IMR-90 (cell line): ENCODE results near the gene NANOG. TPM values are rescaled to one million over a fixed set of nuclear protein-coding genes. Genes with fewer than 3 reads are reported as not detected.

Experiments used
- ATAC-seq: fragments of 200-7000 bp; cut with Tn5 transposase; 2 replicates; pipeline ENCODE4 v1.9.1; 2020; ENCODE audit warnings: low read depth, mild to moderate bottlenecking, moderate library complexity
- BruUV-seq: library from RNA; stranded (reverse); fragments of 400-500 nt; replicated peaks from 2 replicates; lab custom pipeline; 2021; lab: Mats Ljungman, UMichigan
- CTCF ChIA-PET: fragments of 300-600 bp; formaldehyde crosslinking; extraction: SDS; loops from one replicate; lab custom pipeline; 2021; ENCODE audit warnings: antibody characterized with exemption; lab: Yijun Ruan, JAX
- POLR2A ChIA-PET: fragments of 300-600 bp; sonication (Branson Sonifier 250); formaldehyde crosslinking; loops from one replicate; lab custom pipeline; 2022; ENCODE audit warnings: antibody characterized with exemption; ENCODE audit not compliant: unreplicated experiment; lab: Charles Lee
- DNase-seq: peaks from one replicate; pipeline ENCODE4 v3.0.0; 2013
- H2AFZ ChIP-seq: replicated peaks from 2 replicates; pipeline ENCODE3; 2013; ENCODE audit warnings: low read length, mild to moderate bottlenecking; ENCODE audit not compliant: poor library complexity
- H2AK5ac ChIP-seq: 2 replicates; pipeline ENCODE4 v1.6.1; 2013; ENCODE audit warnings: low read depth, low read length, inconsistent platforms
- H2AK9ac ChIP-seq: replicated peaks from 2 replicates; pipeline ENCODE3; 2013; ENCODE audit warnings: mild to moderate bottlenecking, low read depth, low read length, moderate library complexity; ENCODE audit not compliant: poor library complexity
- H2BK120ac ChIP-seq: 2 replicates; pipeline ENCODE4 v1.6.1; 2013; ENCODE audit warnings: low read depth, low read length, inconsistent platforms
- H2BK15ac ChIP-seq: 3 replicates; pipeline ENCODE4 v1.6.1; 2013; ENCODE audit warnings: low read depth, low read length, inconsistent platforms
- H2BK20ac ChIP-seq: 2 replicates; pipeline ENCODE4 v1.6.1; 2013; ENCODE audit warnings: low read depth, mild to moderate bottlenecking, inconsistent platforms, low read length, moderate library complexity
- H2BK5ac ChIP-seq: 2 replicates; pipeline ENCODE4 v1.6.1; 2013; ENCODE audit warnings: mild to moderate bottlenecking, low read depth, low read length, inconsistent platforms; ENCODE audit not compliant: poor library complexity, severe bottlenecking
- H3K14ac ChIP-seq: replicated peaks from 2 replicates; pipeline ENCODE4 v1.6.1; 2013; ENCODE audit warnings: low read depth, low read length, inconsistent platforms
- H3K18ac ChIP-seq: 2 replicates; pipeline ENCODE4 v1.6.1; 2013; ENCODE audit warnings: low read depth, low read length, control low read depth
- H3K23ac ChIP-seq: 2 replicates; pipeline ENCODE4 v1.6.1; 2013; ENCODE audit warnings: low read depth, low read length, inconsistent platforms
- H3K27ac ChIP-seq: 2 replicates; pipeline ENCODE4 v1.5.1; 2013; ENCODE audit warnings: mild to moderate bottlenecking, control low read depth, low read length; ENCODE audit not compliant: insufficient read depth
- H3K27me3 ChIP-seq: 2 replicates; pipeline ENCODE4 v1.6.1; 2013; ENCODE audit warnings: low read length; ENCODE audit not compliant: control insufficient read depth, insufficient read depth
- H3K36me3 ChIP-seq: 2 replicates; pipeline ENCODE4 v1.6.1; 2013; ENCODE audit warnings: low read length, mixed read lengths; ENCODE audit not compliant: control insufficient read depth, insufficient read depth
- H3K4ac ChIP-seq: 2 replicates; pipeline ENCODE4 v1.6.1; 2013; ENCODE audit warnings: low read depth, low read length, inconsistent platforms
- H3K4me1 ChIP-seq: 2 replicates; pipeline ENCODE4 v1.6.1; 2013; ENCODE audit warnings: low read length, mixed read lengths; ENCODE audit not compliant: control insufficient read depth, insufficient read depth
- H3K4me2 ChIP-seq: 2 replicates; pipeline ENCODE4 v1.6.1; 2013; ENCODE audit warnings: low read depth, mild to moderate bottlenecking, control low read depth, low read length, moderate library complexity
- H3K4me3 ChIP-seq: 2 replicates; pipeline ENCODE4 v1.5.1; 2013; ENCODE audit warnings: low read depth, mild to moderate bottlenecking, control low read depth, low read length, moderate library complexity; ENCODE audit not compliant: insufficient read depth
- H3K56ac ChIP-seq: 2 replicates; pipeline ENCODE4 v1.6.1; 2013; ENCODE audit warnings: low read length, inconsistent platforms; ENCODE audit not compliant: insufficient read depth; ENCODE audit errors: extremely low read depth
- H3K79me1 ChIP-seq, 2 experiments: 2 replicates each; pipeline ENCODE4 v1.6.1; 2013; ENCODE audit warnings: low read length in 2 of 2, inconsistent platforms in 1 of 2, low read depth in 1 of 2
- H3K9ac ChIP-seq: 2 replicates; pipeline ENCODE4 v1.6.1; 2013; ENCODE audit warnings: low read depth, low read length, control low read depth
- H3K9me1 ChIP-seq: 2 replicates; pipeline ENCODE4 v1.6.1; 2013; ENCODE audit warnings: low read length, inconsistent platforms; ENCODE audit not compliant: insufficient read depth
- H3K9me3 ChIP-seq: 2 replicates; pipeline ENCODE4 v1.6.1; 2013; ENCODE audit warnings: low read length; ENCODE audit not compliant: control insufficient read depth, insufficient read depth
- H4K20me1 ChIP-seq: 2 replicates; pipeline ENCODE4 v1.6.1; 2013; ENCODE audit warnings: low read length, inconsistent platforms; ENCODE audit not compliant: insufficient read depth
- H4K5ac ChIP-seq: 2 replicates; pipeline ENCODE4 v1.6.1; 2013; ENCODE audit warnings: mild to moderate bottlenecking, low read depth, low read length, control low read depth
- H4K8ac ChIP-seq, 2 experiments: 2 replicates each; pipeline ENCODE4 v1.6.1; 2013; ENCODE audit warnings: low read depth in 2 of 2, low read length in 2 of 2, control low read depth in 1 of 2, inconsistent platforms in 1 of 2
- H4K91ac ChIP-seq: 2 replicates; pipeline ENCODE4 v1.6.1; 2013; ENCODE audit warnings: low read depth, low read length, inconsistent platforms; ENCODE audit not compliant: insufficient read depth
- BHLHE40 ChIP-seq: fragments of 150-350 bp; IDR thresholded peaks from 2 replicates; pipeline ENCODE4 v1.6.1; 2016; ENCODE audit warnings: mild to moderate bottlenecking, low read depth, low read length
- CEBPB ChIP-seq: IDR thresholded peaks from 2 replicates; pipeline ENCODE4 v1.6.1; 2012; ENCODE audit warnings: low read depth, low read length, improper control_type of control experiment
- CHD1 ChIP-seq: IDR thresholded peaks from 2 replicates; pipeline ENCODE4 v1.6.1; 2012; ENCODE audit warnings: low read depth, low read length, improper control_type of control experiment
- CTCF ChIP-seq: conservative IDR thresholded peaks from 2 replicates; pipeline ENCODE4 v1.5.1; 2012; ENCODE audit warnings: mild to moderate bottlenecking, low read depth, low read length, improper control_type of control experiment
- FOS ChIP-seq: fragments of 150-350 bp; IDR thresholded peaks from 2 replicates; pipeline ENCODE4 v1.6.1; 2016; ENCODE audit warnings: low read depth, low read length
- MAFK ChIP-seq: IDR thresholded peaks from 2 replicates; pipeline ENCODE4 v1.6.1; 2012; ENCODE audit warnings: low read depth, low read length, improper control_type of control experiment
- MAZ ChIP-seq: IDR thresholded peaks from 2 replicates; pipeline ENCODE4 v1.6.1; 2012; ENCODE audit warnings: low read depth, mild to moderate bottlenecking, low read length, improper control_type of control experiment, moderate library complexity, borderline replicate concordance
- MXI1 ChIP-seq: IDR thresholded peaks from 2 replicates; pipeline ENCODE4 v1.6.1; 2012; ENCODE audit warnings: low read depth, mild to moderate bottlenecking, low read length, moderate library complexity, borderline replicate concordance
- NFE2L2 ChIP-seq: fragments of 150-350 bp; IDR thresholded peaks from 2 replicates; pipeline ENCODE4 v1.6.1; 2016; ENCODE audit warnings: low read depth, mild to moderate bottlenecking, low read length
- POLR2A ChIP-seq: IDR thresholded peaks from 2 replicates; pipeline ENCODE4 v1.6.1; 2012; ENCODE audit warnings: mild to moderate bottlenecking, low read depth, low read length
- RAD21 ChIP-seq: IDR thresholded peaks from 2 replicates; pipeline ENCODE4 v1.6.1; 2012; ENCODE audit warnings: low read length, improper control_type of control experiment
- RCOR1 ChIP-seq: IDR thresholded peaks from 2 replicates; pipeline ENCODE4 v1.6.1; 2012; ENCODE audit warnings: mild to moderate bottlenecking, low read length, improper control_type of control experiment; ENCODE audit not compliant: insufficient replicate concordance
- RFX5 ChIP-seq: IDR thresholded peaks from 2 replicates; pipeline ENCODE4 v1.8.0; 2012; ENCODE audit warnings: low read depth, mild to moderate bottlenecking, low read length, moderate library complexity
- SMC3 ChIP-seq: fragments of 150-350 bp; IDR thresholded peaks from 2 replicates; pipeline ENCODE4 v1.6.1; 2016; ENCODE audit warnings: low read depth, mild to moderate bottlenecking, antibody characterized with exemption, low read length, moderate library complexity
- USF2 ChIP-seq: fragments of 150-350 bp; IDR thresholded peaks from 2 replicates; pipeline ENCODE4 v1.6.1; 2017; ENCODE audit warnings: mild to moderate bottlenecking, antibody characterized with exemption, low read length, low read depth
- WGBS, 2 experiments: methylation state at CpG; one replicate each; pipeline versions ENCODE4 v1.1.5 to v1.1.7; 2013; ENCODE audit warnings: missing lambda C conversion rate in 2 of 2; ENCODE audit not compliant: insufficient read length in 1 of 2; ENCODE audit errors: extremely low coverage in 2 of 2; 5-methylcytosine and 5-hydroxymethylcytosine counted together
- dilution Hi-C: fragments of 300-500 bp; cut with HindIII; formaldehyde crosslinking; loops from one replicate; pipeline ENCODE4 v1.14.3; 2018; ENCODE audit warnings: low sequenced_read_pairs; ENCODE audit not compliant: unreplicated experiment
- in situ Hi-C: fragments of 300-500 bp; cut with MboI; formaldehyde crosslinking; loops from 3 replicates; pipeline ENCODE4 v1.14.3; 2019; ENCODE audit warnings: low sequenced_read_pairs, inconsistent platforms, mixed read lengths
- intact Hi-C: fragments of 100-400 bp; cut with micrococcal nuclease; formaldehyde crosslinking; loops from 2 replicates; pipeline ENCODE4 v1.10.0; 2022
- polyA plus RNA-seq, 3 experiments: library from polyadenylated mRNA; depleted of rRNA; stranded (reverse); fragments of >200 nt; gene quantifications; 2 replicates each; pipeline ENCODE4 v1.2.3, GENCODE V29; 2012; ENCODE audit warnings: low replicate concordance in 1 of 3
- total RNA-seq: library from RNA; depleted of rRNA; stranded (reverse); fragments of >200 nt; gene quantifications from 2 replicates; pipeline ENCODE4 v1.2.3, GENCODE V29; 2012
- TF ChIP-seq, protein P1 (sequence below): fragments of 150-350 bp; IDR thresholded peaks from 2 replicates; pipeline ENCODE4 v1.6.1; 2016; ENCODE audit warnings: low read depth, mild to moderate bottlenecking, low read length, moderate library complexity, borderline replicate concordance

The NANOG gene
- total and polyA plus RNA-seq, 2 of the 4 experiments (the other 2 are of a cell fraction): not detected

GRCh38 chr12:7788294-7788660 is 925 bp upstream of the NANOG start:
- Histone ChIP-seq H3K9me3 (no peaks in the 10 kb centered on the region), H2AK5ac (no peak overlapping the region), H4K91ac (no peak overlapping the region), H3K4me2 (no peak overlapping the region), H2BK15ac (no peak overlapping the region), H3K18ac (no peak overlapping the region), H3K27me3 (peaks cover 7% of the 10 kb centered on the region), H2BK5ac (no peak overlapping the region), H4K20me1 (no peaks in the 10 kb centered on the region), H2AK9ac (no peak overlapping the region), H2BK20ac (no peak overlapping the region), H3K14ac (no peak overlapping the region), H2AFZ (no peak overlapping the region), H3K4me1 (no peaks in the 10 kb centered on the region), H3K79me1 (no peaks in the 10 kb centered on the region), H3K9ac (no peak overlapping the region), H3K4me3 (no peak overlapping the region), H3K36me3 (no peaks in the 10 kb centered on the region), H3K27ac (no peak overlapping the region), H3K9me1 (no peaks in the 10 kb centered on the region), H3K23ac (no peak overlapping the region), H4K8ac (no peak overlapping the region), H3K56ac (no peak overlapping the region), H4K5ac (no peak overlapping the region), H3K4ac (no peak overlapping the region), H2BK120ac (no peak overlapping the region)
- dilution Hi-C loops: no loop called here
- BruUV-seq: no TSS peak
- WGBS, 2 experiments: no CpG with 5 or more reads among the region's 4 CpGs
- POLR2A ChIA-PET: no interaction called here
- in situ Hi-C loops: no loop called here
- intact Hi-C loops: no loop called here
- ATAC-seq: no peak
- DNase-seq: no peak
- CTCF ChIA-PET: interaction anchor here (0.6 kb wide), 1 partner anchor 423 kb away, joined by 5 read pairs; no protein-coding TSS in a partner anchor
- TF ChIP-seq POLR2A (no peak), RAD21 (no peak), NFE2L2 (no peak), CHD1 (no peak), RFX5 (no peak), SMC3 (no peak), BHLHE40 (no peak), USF2 (no peak), CEBPB (no peak), RCOR1 (no peak), MXI1 (no peak), CTCF (no peak), FOS (no peak), MAZ (no peak), MAFK (no peak)
- TF ChIP-seq, protein P1, sequence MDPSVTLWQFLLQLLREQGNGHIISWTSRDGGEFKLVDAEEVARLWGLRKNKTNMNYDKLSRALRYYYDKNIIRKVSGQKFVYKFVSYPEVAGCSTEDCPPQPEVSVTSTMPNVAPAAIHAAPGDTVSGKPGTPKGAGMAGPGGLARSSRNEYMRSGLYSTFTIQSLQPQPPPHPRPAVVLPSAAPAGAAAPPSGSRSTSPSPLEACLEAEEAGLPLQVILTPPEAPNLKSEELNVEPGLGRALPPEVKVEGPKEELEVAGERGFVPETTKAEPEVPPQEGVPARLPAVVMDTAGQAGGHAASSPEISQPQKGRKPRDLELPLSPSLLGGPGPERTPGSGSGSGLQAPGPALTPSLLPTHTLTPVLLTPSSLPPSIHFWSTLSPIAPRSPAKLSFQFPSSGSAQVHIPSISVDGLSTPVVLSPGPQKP: no peak
